ENCODE results near the gene OFD1. TPM values are rescaled to one million over a fixed set of nuclear protein-coding genes. Genes with fewer than 3 reads are reported as not detected.

The OFD1 gene, protein sequence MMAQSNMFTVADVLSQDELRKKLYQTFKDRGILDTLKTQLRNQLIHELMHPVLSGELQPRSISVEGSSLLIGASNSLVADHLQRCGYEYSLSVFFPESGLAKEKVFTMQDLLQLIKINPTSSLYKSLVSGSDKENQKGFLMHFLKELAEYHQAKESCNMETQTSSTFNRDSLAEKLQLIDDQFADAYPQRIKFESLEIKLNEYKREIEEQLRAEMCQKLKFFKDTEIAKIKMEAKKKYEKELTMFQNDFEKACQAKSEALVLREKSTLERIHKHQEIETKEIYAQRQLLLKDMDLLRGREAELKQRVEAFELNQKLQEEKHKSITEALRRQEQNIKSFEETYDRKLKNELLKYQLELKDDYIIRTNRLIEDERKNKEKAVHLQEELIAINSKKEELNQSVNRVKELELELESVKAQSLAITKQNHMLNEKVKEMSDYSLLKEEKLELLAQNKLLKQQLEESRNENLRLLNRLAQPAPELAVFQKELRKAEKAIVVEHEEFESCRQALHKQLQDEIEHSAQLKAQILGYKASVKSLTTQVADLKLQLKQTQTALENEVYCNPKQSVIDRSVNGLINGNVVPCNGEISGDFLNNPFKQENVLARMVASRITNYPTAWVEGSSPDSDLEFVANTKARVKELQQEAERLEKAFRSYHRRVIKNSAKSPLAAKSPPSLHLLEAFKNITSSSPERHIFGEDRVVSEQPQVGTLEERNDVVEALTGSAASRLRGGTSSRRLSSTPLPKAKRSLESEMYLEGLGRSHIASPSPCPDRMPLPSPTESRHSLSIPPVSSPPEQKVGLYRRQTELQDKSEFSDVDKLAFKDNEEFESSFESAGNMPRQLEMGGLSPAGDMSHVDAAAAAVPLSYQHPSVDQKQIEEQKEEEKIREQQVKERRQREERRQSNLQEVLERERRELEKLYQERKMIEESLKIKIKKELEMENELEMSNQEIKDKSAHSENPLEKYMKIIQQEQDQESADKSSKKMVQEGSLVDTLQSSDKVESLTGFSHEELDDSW
- 28.7 TPM for polyA plus RNA-seq (2012; ENCODE audit: missing spikeins)

- peak; percentile 79 for TF ChIP-seq POLR2AphosphoS5 (IDR thresholded peaks at IDR 0.05; ENCODE audit: low read depth, low read length)
- TF ChIP-seq POLR2A (IDR thresholded peaks at IDR 0.05; ENCODE audit: low read depth, low read length) = peak; percentile 88
- 0 out of 2 replicates have a peak, but pooled peaks have one; percentile 62 for TF ChIP-seq TAF1 (IDR thresholded peaks at IDR 0.05; ENCODE audit: borderline replicate concordance, low read depth, low read length)
- DNase-seq (ENCODE audit: insufficient read length) (peak; percentile 78), FAIRE-seq (peak; percentile 100)
Observed at GRCh38 chrX:13734278-13735172, at the start of gene OFD1, which contains the start of gene TRAPPC2. Gene OFD1, plus strand, starts transcription at chrX:13734748. Its CDS starts 324 bp downstream, at chrX:13735072. Gene TRAPPC2, minus strand, starts transcription at chrX:13734620. Its CDS starts 14,657 bp downstream, at chrX:13719963.

DNA sequence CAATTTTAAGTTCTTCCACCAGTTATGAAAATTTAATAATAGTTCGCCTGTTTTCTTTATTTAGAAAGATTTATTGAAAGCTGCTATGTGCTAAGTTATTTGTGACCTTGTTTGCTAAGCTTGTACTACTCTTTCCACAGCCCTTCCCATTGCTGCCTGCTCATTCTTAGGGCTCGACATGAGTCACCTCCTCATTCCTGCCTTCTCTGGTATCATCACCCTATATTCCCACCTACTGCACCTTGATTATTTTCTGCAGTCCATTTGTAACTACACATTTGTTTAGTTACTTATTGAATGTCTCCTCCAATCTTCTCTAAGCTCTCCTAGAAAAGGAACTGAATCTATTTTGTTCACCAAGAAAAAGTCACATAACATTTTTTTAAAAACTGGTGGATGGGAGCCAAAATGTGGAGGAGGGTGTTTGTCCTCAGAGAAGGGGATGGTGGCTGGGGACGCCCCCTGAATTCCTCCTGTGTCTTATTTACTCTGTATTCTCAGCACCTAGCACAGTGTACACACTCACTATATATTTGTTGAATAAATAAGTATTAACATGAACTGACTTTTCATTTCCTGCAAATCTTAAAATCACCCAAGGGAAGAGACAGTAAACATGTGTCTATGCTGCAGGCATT lies 49.3 kb upstream of the OFD1 start:
- DNase-seq (ENCODE audit: insufficient read length) (no peak), FAIRE-seq (peak; percentile 9)
- TF ChIP-seq POLR2AphosphoS5 (IDR thresholded peaks at IDR 0.05; ENCODE audit: low read depth, low read length) = no peak
- TF ChIP-seq POLR2A (IDR thresholded peaks at IDR 0.05; ENCODE audit: low read depth, low read length) = no peak
- no peak for TF ChIP-seq TAF1 (IDR thresholded peaks at IDR 0.05; ENCODE audit: borderline replicate concordance, low read depth, low read length)

GRCh38 chrX:13687203-13687602 lies 47.3 kb upstream of the OFD1 start:
- DNase-seq (ENCODE audit: insufficient read length) = no peak
- no peak for TF ChIP-seq POLR2A (IDR thresholded peaks at IDR 0.05; ENCODE audit: low read depth, low read length)
- TF ChIP-seq TAF1 (IDR thresholded peaks at IDR 0.05; ENCODE audit: borderline replicate concordance, low read depth, low read length) = no peak
- no peak for TF ChIP-seq POLR2AphosphoS5 (IDR thresholded peaks at IDR 0.05; ENCODE audit: low read depth, low read length)
- peak; percentile 82 for FAIRE-seq

- no peak for FAIRE-seq
- DNase-seq (ENCODE audit: insufficient read length) = no peak
- TF ChIP-seq POLR2AphosphoS5 (IDR thresholded peaks at IDR 0.05; ENCODE audit: low read depth, low read length) (no peak), TAF1 (IDR thresholded peaks at IDR 0.05; ENCODE audit: borderline replicate concordance, low read depth, low read length) (no peak), POLR2A (IDR thresholded peaks at IDR 0.05; ENCODE audit: low read depth, low read length) (no peak)
Observed at GRCh38 chrX:13688384-13688957, 46.1 kb upstream of the OFD1 start.

DNA sequence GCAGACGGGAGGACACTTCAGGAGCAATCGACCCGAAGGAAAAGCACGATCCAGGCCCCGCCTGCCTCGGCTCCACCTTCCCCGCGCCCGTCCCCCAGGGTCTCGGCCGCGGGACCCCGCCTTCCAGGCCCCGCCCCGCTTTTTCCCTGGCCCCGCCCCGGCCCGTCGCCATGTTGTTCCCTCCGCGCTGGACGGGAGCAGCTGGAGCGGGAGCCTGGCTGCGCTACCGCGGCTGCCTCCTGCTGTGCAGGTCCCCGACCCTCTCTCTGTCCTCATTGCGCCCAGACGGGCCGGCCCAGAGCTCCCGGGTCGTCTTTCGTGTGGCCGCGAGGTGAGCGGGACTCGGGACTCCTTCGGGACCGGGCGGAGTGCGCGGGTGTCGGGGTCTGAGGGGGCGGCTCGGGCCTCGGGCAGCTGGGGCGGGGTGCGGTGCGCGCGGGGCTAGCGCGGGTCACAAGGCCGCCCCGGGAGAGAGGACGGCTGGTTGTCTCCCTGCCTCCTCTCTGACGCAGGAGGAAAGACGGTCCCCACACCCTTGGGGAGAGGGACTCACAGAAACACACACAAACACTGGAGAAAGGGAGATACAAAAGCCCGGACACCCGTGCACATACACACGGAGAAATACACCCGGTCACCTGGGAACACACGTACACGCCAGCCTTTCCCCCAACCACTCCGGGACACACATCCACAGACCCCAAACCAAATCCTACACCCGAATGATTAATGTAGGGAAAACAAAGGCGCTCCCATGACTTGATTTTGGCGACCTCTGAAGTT lies 45.4 kb upstream of the OFD1 start, which contains the start of gene RAB9A:
TSS of gene RAB9A (plus strand) at position 171 of the 783 bp plus-strand sequence. CDS start 19,619 bp downstream, outside the sequence.
- DNase-seq (ENCODE audit: insufficient read length) (peak; percentile 69), FAIRE-seq (peak; percentile 97)
- TF ChIP-seq POLR2A (IDR thresholded peaks at IDR 0.05; ENCODE audit: low read depth, low read length) (peak; percentile 74; the same call in 1 of the 2 replicates), POLR2AphosphoS5 (IDR thresholded peaks at IDR 0.05; ENCODE audit: low read depth, low read length) (peak; percentile 67; the same call in 1 of the 2 replicates), TAF1 (IDR thresholded peaks at IDR 0.05; ENCODE audit: borderline replicate concordance, low read depth, low read length) (peak; percentile 64; the same call in 1 of the 2 replicates)

- no peak for TF ChIP-seq POLR2AphosphoS5 (IDR thresholded peaks at IDR 0.05; ENCODE audit: low read depth, low read length)
- no peak for TF ChIP-seq POLR2A (IDR thresholded peaks at IDR 0.05; ENCODE audit: low read depth, low read length)
- TF ChIP-seq TAF1 (IDR thresholded peaks at IDR 0.05; ENCODE audit: borderline replicate concordance, low read depth, low read length) = no peak
- DNase-seq (ENCODE audit: insufficient read length) = no peak
- no peak for FAIRE-seq
Observed at GRCh38 chrX:13689741-13690211, 44.8 kb upstream of the OFD1 start.

- TF ChIP-seq TAF1 (IDR thresholded peaks at IDR 0.05; ENCODE audit: borderline replicate concordance, low read depth, low read length) = no peak
- TF ChIP-seq POLR2AphosphoS5 (IDR thresholded peaks at IDR 0.05; ENCODE audit: low read depth, low read length) = no peak
- TF ChIP-seq POLR2A (IDR thresholded peaks at IDR 0.05; ENCODE audit: low read depth, low read length) = no peak
- no peak for DNase-seq (ENCODE audit: insufficient read length)
- peak; percentile 77 for FAIRE-seq
Observed at GRCh38 chrX:13690836-13691235, 43.7 kb upstream of the OFD1 start.

DNA sequence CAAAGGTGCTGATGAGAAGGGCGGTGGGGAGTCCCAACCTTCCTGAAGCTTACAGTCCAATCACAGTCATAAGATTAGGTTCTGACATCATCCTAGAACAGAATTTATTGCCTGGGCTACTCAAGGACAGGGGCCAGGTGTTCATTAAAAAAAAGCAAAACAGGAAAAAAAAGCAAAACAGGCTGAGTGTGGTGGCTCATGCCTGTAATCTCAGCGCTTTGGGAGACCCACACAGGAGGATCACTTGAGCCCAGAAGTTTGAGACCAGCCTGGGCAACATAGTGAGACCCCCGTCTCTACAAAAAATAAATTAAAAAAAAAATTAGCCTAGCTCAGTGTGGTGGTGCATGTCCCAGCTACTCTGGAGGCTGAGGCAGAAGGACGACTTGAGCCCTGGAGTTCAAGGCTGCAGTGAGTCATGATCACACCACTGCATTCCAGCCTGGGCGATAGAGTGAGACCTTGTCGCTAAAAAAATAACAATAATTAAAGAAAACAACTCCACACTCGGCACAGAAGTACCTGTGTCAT lies 42.6 kb upstream of the OFD1 start:
- DNase-seq (ENCODE audit: insufficient read length) = no peak
- TF ChIP-seq TAF1 (IDR thresholded peaks at IDR 0.05; ENCODE audit: borderline replicate concordance, low read depth, low read length) (no peak), POLR2A (IDR thresholded peaks at IDR 0.05; ENCODE audit: low read depth, low read length) (no peak), POLR2AphosphoS5 (IDR thresholded peaks at IDR 0.05; ENCODE audit: low read depth, low read length) (no peak)
- FAIRE-seq = peak; percentile 51

All from GM12892 (cell line).